ENCODE results near the gene INTS6.

INTS6 gene

DNA sequence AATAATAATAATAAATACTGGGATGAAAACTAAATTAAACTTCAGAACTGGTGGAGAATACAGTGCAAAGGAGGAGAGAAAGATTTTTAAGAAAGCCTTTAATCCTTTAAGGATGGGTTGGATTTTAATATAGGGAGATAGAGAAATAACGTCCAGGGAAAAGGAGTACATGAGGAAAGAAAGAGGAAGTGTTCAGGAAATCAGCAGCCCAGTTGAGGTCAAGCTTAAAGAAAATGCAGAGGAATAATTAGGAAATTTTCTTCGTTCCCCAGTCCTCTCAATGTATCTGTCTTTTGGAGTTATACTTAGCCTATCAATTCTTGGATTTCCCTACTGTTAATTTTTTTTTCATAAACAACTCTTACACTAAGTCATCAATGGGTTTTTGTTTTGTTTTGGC is 47.7 kb downstream of the INTS6 start:
- no peak for DNase-seq

DNA sequence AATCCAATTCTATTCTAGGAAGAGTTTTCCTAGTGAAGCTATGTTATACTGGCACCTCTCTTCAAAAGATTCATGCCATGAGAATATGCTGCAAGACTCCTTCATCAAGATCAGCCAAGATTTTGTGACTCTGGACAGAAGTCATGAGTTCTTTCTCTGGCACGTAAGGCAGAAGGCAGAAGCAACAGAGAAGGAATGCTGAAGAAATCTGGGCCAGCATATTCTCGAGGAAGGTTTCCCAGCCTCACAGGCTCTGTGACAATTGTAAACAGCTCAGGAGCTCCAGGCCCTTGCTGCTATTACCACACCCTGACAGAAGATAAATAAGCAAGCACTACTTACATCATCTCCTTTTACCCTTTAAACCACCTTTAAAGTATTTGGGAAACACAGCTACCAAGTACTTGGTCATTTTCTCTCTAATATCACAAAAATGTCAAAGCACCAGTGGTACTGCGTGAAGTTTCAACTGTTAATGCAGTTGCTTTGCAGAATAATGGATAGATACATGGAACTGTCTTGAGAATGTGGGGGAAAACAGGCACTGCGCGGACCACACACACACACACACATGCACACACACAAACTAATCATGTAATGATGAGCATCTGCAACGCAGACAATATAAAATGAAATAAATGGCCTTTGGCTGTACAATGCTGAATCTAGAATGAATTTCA is 55.4 kb downstream of the INTS6 start:
- no peak for DNase-seq

DNA sequence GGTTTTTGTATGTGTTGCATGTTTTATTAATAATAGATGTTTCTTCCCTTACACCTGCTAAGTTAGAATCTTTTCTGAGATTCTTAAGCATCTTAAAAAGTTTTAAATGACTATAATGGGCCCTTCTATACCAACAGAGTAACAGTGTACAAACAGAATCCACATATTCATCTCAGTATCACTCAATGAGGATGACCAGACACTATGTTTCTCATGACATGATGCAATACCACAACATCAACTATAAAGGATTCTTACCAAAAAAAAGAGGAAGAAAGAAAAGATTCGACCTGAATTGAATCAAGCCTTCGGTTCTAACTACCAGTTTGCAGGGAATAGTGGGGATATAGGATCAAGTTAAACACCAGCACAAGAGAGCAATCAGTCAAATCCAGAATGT is 56.5 kb downstream of the INTS6 start:
- no peak for DNase-seq

DNA sequence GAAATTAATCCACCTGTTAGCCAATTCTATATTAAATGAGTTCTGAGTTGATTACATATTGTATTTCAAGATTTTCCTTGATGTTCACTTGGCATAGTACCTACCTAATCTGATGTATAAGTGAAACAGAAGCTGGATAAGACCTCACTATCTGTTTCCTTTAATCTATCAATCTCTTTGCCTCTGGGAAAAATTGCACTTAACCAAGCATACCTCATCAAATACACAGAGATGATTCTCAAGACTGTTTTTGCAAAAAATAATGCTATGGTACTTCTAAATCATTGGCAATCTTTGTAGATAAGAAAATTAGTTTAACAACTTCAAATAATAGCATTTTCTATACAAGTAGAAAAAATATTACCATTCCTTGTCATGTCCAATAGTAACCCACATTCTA is 58.1 kb downstream of the INTS6 start:
- DNase-seq = no peak

DNA sequence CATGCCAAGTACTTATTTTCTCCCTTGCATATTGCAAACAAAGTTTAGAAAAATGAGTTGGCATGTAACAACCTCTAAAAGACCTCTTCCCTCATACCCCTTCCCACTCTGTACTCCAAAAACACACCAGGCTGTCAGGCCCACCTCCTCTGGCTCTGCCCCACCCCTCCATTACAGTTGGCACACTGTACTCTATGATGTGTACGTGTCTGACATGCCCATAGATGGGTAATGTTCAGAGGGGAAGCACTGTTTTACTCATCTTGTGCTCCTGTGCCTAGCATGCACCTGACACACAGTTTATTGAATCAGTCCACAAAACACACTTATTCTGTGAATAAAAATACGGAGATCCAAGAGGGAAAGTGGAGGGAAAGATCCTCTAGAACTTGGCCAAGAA is 67.7 kb downstream of the INTS6 start:
- no peak for DNase-seq

DNA sequence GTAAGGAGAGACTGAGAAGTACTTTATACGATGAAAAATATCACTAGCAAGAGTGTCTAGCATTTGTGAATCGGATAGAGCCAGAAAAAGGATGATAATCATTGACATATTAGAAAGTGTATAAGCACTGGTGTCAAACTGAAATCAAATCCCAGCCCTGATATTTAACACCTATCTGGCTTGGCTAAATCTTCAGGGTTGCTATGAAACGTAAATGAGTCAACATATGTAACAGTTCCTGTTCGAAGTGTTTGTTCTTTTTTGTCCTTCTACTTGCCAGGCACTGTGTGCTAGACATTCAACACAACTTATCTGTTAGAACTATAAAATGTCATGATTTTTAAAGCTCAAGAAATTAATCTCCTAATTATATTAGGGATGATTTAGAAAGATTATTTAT is 72.6 kb downstream of the INTS6 start:
- DNase-seq = no peak

DNA sequence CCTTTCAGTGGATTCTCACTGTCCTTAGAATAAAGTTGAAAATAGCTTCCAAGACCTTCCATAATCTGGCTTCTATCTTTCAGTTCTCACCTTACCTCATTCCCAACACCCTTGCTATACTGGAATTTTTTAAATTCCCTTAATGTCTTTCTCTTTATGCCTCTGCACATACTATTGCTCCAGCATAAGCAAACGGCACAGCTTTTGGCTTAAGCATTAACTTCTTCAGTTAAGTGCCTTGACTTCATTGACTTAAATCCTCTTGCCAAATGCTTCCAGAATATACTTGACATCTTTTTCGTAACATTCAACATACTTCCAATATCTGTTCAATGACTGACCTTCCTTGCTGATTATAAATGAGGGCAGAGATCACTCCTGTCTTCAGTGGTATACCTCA is 79.4 kb downstream of the INTS6 start:
- no peak for DNase-seq

DNA sequence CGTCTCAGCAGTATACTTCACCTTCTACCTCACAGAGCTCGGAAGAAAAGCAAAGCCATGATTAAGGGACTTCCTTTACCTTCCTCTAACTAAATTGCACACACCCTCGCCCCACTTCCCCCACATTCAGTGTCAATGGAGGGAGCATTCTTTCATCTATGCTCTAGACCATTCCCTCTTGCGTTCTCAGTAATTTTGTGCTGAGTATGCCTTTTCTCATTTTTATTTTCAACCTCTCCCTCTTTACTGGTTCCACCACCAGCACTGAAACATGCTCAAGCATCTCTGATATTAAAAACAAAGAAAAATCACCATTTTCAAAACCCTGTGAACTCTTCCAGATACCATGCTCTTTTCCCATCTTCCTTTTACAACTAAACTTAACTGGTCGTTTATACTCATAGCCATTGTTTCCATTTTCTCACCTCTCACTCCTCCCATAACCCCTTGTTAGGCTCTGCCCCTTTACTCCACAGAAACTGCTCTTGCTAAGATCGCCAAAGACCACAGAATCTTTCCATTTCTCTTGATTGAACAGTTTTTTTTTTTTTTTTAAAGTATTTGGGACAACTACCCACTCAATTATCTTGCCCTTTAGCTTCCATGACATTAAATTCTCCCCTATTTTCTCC is 81.0 kb downstream of the INTS6 start:
- no peak for DNase-seq

DNA sequence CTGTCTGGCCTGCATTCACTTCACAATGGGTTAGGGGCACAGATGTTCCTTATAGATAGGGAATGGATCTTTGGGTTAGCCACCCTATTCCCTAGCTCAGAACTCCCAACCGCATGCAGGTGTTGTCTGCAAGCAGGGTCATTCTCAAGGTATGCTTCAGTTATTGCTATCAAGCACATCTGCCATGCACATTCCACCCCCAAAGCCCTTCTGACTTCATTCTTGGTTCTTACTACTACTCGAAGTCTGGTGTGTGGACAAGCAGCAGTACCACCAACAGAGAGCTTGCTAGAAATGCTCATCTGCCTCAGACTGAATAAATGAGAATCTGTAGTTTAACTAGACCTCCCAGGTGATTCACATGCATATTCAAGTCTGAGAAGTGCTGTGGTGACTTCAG is 82.0 kb downstream of the INTS6 start:
- no peak for DNase-seq

DNA sequence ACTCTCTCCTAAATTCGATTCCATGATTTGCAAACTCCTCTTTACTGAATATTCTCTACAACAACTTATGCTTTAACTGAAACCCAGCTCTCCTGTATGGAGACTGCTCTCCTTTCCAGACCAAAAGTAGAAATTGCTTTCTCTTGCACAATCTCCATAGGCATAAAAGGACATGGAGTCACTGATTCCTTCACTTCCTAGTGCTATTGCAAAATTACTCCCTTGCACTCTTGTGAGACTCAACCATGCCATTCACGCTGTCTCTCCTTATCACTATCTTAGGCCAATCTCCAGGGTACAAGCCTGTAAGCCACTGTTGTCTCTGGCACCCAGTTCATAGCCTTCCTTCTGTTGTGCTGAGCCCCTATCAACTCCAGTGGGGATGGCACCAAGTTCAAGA is 82.7 kb downstream of the INTS6 start:
- DNase-seq = no peak

DNA sequence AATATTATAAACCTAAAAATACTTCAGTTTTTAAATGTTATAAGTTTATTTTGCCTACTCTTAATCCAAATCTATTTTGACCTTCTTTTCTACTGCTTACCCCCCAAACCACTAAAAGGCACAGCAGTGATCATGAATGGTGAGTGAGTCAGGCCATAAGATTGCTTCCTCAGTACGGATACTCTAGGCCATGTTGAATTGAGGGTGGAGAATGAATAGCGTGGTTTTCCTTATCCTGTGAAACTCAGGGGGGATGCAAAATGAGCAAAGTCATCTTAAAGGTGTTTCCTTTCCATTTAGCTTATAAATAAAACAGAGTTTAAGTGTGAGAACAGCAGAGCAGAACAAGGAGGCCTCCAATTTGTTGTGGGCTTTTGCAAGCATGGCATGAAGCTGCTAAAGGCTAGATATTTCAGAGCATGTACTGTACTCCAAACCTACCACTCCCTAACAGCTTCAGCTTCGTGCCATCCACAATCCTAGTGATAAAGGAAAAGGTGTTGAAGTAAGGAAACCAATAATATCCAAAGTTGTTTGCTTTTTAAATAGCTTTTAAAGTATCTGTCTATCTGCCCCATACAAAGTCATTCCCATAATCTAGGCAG is 88.3 kb downstream of the INTS6 start:
- no peak for DNase-seq

DNA sequence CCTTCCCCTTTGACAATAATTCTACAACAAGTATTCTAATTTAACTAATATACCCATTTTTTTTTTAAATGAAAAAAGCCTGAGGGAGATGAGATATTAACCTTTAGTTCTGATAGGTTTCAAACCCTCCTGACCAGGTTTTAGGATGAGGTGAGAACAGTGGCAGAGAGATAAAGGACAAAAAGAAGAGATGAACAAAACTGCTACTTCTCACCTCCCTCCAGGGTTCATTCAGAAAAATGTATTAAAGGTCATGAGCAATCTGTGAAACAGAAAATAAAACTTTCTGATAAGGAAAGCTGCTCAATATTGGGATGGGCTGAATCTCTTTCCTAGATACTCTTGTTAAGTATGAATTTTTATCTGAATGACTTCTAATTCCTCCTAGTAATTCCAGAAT is 89.2 kb downstream of the INTS6 start:
- no peak for DNase-seq

DNA sequence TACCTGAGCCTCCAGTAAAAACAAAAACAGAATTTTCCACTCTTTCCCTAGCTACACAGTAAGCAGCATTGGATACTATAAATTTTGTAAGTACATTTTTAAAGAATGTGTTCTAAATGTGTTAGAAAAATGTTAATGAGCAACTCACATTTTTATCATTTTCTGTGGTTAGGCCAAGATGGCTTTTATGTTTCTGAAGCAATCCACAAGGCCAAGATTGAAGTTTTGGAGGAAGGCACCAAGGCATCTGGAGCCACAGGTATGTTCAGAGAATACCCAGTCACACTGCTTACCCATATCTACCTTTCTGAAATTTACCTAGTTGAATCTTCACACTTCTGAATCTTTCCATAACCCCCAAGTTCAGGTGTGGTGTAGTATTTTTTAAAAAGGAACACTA is 91.7 kb downstream of the INTS6 start:
- no peak for DNase-seq

DNA sequence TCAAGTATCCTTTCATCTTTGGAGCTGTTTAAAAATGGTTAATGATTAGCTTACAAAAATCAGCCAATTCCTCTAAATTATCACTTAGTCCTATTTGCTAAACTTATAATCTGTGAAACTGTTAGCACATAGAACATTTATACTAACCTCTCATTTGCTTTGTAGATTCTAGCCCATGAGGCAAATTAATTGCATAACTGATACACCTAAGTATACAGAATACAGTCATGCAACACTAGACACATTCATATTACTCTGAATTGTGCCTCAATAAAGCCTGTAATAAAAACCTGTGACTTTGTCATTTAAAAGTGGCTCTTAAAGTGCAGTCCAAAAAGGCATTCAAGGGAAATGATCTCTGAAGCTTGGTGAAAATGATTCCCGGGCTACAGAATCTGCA is 92.3 kb downstream of the INTS6 start:
- DNase-seq = no peak

DNA sequence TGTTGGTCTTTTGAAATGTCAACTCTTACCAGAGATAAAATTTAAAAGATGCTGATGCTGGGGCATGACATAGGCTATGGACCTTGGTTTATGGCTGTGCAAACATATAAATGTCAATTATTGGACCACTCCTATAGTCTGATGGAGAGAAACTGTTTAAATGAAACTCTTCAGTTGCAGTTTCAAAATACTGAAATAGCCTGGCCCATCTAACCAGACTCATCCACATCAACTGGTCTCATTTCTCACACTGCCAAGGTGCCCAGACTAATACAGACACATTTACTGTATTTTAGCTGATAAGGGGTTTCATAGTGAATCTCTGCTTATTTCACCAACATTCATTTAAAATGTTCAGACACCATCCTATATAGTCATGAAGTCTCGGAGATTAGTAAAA is 93.5 kb downstream of the INTS6 start:
- DNase-seq = no peak

DNA sequence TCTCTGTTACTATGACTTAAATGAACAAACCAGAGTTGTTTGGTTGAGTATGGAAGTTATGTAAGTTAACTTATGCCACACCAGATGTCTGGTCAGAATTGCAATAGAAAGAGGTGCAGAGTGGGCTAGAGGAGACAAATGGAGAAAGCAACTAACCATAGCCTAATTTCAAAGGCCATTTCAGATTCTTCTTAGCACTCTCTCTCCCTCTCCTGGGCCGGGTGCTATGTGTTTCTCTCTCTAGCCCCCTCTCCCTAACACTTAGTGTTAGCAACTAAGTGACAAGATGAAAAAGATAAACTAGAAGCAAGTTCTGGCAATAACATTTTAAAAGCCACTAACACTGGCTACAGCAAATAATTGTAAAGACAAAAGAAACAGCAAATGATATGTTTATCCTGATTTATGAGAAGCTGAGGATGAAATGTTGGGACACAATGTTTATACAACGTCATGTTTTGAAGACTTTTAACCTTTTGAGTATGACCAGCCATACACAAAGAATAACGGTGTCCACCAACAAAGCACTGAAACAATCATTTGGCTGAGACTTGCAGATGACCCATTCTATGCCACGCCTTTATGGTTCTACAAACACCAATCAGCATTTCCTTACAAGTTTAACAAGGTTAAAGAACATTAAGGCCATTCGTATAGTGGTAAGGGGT is 94.8 kb downstream of the INTS6 start:
- no peak for DNase-seq

DNA sequence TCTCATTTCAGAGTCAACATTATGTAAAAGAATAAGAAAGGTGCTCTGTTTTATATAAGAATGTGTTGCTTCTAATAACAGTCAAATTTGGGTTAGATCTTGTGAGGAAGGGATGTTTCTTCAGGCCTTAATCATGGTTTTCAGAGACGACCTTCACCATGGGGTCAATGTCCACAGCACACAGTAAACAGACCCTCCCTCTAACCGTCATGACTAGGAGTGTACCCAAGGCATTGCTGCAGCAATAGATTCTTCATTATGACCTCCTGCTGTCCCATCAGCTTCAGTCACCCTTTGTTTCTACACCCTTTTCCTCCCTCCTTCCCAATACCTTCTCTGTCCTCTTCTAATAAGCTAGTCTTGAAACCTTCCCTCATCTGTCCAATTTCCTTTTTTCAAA is 97.6 kb downstream of the INTS6 start:
- no peak for DNase-seq

DNA sequence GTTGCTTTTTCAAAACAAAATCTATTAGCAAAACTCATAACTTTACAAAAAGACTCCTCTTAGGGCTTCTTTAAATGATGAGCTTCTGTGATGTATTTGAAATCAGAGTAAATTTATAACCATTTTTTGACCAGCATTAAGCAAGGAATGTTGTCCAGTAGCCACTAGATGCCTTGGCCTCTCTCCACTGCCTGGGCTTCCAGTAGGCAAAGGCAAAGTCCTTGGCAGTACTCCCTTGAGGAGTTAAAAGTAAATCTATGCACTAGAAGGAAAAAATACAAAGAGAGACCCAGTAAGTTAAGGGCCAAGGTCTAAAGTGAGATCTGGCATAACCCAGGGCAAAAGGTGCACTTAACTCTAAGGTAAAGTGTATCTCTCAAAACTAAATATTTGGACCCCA is 103.8 kb downstream of the INTS6 start:
- no peak for DNase-seq

DNA sequence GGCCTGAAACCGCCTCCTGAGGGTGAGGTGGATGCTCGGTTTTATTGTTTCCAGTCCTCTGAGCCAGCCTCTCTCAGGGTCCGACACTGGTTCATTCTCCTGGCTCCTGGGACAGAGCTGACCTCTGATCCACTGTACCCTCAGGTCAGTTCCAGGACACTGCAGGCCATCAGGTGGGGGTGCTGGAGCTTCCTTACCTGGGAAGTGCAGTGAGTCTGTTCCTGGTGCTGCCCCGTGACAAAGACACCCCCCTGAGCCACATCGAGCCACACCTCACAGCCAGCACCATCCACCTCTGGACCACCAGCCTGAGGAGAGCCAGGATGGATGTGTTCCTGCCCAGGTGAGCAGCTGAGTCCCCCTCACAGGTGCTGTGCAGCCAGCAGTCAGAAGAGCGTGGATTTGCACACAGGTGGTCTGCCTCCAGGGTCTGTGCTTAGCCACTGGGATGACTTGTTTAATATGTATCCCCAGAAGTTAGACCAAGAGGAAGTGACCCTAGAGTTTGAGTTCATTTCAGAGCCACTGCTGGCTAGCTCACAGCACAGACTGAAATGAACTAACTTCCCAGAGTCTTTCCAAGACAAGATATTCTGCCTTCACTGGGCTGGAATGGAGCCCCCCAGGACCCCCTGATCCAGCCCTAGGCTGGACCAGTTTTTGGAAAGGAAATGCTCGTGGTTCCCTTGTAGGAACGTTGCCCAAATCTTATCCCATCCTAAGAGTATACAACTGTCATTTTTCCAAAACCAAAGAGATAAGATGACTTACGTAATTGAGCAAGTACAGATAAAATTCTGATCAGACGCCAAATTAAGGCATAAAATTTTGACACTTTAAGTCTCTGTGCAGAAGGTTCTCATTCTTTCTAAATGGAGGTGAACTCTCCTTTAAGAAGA is 104.5 kb downstream of the INTS6 start:
- no peak for DNase-seq

DNA sequence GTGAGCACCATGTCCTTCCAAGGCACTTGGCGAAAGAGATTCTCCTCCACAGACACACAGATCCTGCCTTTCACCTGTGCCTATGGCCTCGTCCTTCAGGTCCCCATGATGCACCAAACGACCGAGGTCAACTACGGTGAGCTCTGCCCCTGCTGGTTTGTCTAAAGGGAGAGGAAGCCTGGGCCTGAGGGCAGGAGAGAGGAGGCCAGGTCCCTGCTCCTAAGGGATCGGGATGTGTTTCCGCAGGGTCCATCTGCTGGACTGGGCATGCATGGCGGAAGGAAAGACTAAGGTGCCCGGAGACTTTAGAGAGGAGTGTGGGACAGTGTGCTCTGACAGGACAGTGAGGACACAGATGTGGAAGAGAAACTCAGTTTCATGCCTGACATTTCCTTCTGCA is 105.7 kb downstream of the INTS6 start:
- no peak for DNase-seq

DNA sequence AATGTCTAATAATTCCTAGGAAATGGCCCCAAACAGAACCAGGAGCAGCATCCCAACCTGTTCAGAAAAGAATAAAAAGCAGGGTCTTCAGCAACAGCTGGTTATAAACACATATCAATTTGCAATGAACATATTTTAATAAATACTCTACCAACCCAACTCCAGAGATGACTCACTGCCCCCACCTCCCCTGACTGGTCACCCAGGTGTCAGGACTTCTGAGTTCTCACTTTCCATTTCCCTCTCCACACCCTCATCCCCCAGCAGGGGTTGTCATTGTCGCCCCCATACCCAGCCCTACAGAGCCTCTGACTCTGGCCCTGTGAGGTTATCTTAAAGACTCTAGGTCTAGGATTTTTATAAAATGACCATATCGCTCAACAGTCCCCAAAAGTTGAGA is 106.4 kb downstream of the INTS6 start:
- no peak for DNase-seq

DNA sequence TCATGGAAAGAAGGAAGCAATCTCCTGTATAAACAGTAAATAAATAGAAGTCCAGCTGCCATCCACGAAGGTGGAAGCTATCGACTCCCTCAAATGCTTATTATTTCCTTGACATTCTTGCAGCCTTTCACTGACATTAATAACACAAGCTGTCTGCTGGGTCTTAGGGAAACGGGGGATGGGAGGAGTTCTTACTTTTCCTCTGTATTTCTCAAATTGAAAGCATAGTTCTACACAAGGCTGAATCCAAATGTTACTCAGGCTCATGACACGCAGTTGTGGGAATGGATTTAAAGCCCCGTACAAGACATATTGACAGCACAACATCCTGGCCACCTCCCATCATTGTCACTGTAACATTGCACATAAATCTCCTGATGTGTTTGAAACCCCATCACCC is 109.4 kb downstream of the INTS6 start:
- no peak for DNase-seq

DNA sequence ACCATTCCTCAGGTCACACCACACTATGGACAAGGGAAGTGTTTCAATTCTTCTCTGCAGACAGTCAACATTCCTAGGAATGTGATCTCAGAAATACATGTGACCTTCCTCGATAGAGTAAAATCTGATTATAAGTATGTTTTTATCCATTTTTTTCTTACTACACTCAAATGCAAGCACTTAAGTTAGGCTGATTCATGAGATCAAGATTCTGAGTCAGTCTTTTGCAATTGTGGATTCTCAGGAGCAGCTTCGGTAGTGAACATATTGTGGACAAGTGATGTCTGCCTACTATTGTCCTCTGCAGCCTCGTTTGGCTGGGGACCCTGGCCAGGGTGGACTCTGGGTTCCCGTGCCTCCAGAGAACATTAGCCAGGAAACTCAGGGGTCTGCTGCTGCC is 110.1 kb downstream of the INTS6 start:
- no peak for DNase-seq

Data from midbrain (tissue), 1 donor.